DMS 273 (cell line): Measurements from ENCODE around the gene PPP4R1.
A peak's percentile ranks its signal among the peaks of the same experiment; 100 is the strongest.

Experiments
- DNase-seq: peaks from one replicate; lab custom pipeline; 2025; ENCODE audit not compliant: unreplicated experiment; lab: John Stamatoyannopoulos, UW

PPP4R1 gene

DNA sequence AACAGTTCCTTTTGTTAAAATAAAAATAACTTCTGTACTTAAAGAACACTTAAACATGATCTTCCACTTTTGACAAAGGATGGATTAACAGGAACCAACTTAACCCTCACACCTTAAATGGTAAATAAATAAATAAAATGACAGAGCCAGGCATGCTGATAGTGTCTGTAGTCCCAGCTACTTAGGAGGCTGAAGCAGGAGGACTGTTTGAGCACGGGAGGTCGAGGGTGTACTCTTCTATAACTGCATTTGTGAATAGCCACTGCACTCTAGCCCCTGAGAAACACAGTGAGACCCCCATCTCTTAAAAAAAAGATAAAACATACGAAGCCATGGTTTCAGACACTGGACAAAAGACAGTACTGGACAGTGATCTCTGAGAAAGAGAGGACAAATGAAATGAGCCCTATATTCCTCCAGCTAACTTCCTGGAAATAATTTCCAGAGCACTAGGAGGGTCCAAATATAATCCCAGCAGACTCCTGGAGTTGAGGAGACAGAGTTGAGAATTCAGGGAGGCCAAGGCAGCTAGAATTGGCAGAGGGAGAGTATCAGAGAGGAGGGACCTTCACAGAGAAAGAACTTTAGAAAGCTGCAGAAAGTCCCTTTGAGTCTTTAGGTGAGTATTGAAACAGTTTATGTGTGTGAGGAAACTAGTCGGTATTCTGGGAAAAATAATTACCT, 17.4 kb downstream of the PPP4R1 start:
- DNase-seq = no peak

DNA sequence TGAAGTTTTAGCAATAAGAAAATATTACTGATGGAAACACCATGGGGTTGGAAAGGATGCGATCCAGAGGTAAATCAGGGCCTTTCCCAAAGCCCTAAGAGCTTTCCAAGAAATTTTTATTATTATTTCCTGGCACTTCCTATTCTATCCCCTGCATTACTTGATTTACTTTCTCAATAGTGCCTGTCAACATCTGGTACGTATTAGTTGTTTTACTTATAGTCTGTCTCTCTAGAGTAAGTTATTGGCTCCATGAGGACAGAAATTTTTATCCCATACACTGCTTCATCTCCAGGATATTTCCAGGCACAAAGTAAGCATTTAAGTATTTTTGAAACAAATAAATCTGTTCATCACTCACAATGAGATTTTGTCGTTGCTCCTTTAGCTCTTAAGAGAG, 18.1 kb downstream of the PPP4R1 start:
- DNase-seq = no peak

DNA sequence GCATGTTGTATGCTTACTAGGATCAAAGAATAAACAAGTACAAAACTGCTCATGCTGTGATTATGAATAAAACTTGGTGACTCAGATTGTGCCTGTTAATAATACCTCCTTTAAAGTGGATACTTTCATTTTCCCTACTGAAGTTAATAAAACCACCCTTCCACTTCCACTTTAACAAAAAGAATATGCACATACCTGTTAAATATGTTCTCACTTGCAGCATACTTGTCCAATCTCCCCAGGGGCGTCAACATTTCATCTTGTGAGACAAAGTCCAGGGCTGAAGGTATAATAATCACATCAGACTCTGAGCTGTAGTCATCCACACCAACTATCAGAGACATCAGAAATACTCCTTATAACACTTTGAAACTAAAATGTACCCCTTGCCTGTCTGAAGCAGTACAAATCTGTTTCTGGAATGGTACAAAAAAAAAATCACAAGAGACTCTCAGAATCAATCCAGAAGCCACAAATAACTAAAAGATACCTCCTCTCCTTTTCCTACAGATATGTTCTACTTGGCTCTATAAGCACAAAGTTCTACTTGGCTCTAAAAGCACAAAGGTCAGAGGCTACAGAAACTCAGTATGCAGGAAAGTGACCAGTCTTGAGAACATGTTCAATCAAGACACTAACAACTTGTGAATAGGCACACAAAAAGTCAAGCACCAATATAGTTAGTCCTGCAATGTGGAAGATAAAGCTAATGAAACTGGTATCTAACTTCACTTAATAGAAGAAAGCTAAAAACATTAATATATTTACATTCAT, 19.3 kb downstream of the PPP4R1 start:
- DNase-seq = no peak

DNA sequence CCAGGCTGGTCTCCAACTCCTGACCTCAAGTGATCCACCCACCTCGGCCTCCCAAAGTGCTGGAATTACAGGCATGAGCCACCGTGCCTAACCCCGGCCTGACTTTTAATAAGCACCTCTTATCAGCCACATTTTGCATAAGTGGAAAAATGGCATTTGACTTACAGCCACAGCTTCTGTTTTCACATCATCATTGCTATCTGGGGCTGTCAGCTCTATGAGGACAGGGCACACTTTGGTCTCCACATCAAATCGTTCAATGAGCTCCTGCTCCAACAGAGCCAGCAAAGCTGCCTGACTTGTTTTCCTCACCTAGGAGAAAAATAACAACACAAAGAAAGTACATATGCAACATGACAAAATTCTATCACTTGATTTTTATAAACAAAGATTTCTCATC, 26.4 kb downstream of the PPP4R1 start:
- DNase-seq = no peak

DNA sequence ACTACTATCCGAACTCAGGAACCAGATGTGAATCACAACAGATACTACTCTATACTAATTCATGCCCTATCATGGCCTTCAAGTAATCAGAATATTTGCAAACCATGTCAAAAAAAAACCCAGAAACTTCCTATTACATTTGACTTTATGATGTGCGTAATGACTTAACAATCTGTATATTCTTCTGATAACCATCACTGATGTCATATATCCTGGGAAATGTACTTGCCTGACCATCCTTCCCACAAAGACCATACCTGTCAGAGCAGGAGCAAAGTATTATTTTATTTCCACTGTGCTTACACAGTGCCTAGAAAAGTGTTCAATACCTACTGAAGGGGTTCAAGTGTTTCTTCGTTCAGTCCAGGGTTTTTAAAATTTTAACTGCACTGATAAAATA, 27.5 kb downstream of the PPP4R1 start:
- no peak for DNase-seq

DNA sequence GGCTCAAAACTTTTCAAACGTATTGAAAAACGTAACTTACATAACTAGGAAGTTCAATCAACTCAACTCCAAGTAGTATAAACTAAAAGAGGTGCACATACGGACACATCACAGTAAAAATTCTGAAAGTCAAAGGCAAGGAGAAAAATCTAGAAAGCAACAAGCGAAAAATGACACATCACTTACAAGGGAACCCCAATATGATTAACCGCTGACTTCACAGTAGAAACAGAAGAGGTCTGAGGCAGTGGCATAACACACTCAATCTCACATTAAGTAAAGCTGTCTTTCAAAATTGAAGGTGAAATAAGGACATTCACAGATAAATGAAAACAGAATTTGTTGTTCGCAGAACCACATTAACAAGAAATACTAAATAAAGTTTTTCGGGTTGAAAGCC, 32.7 kb downstream of the PPP4R1 start:
- no peak for DNase-seq

DNA sequence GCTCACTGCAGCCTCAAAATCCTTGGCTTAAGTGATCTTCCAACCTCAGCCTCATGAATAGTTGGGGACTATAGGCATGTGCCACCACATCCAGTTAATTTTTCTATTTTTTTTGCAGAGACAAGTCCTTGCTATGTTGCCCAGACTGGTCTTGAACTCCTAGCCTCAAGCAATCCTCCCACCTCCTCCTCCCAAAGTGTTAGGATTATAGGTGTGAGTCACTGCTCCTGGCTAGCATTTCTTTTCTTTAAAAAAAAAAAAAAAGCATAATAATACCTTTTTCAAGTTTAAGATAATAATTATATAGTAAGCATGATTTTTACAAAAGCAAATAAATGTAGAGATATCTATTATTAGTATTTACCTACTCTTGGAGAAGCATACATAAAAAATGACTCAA, 36.1 kb downstream of the PPP4R1 start:
- no peak for DNase-seq

DNA sequence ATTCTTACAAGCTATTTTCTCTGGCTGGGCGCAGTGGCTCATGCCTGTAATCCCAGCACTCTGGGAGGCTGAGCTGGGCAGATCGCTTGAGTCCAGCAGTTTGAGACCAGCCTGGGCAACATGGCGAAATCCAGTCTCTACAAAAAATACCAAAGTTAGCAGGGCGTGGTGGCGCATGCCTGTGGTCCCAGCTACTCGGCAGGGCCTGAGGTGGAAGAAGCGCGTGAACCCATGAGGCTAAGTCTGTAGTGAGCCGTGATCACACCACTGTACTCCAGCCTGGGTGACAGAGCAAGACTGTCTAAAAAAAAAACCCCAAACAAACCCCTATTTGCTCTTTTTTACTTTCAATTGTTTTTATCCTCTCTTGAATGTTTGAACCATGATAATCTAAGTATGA, 37.0 kb downstream of the PPP4R1 start:
- DNase-seq = no peak

DNA sequence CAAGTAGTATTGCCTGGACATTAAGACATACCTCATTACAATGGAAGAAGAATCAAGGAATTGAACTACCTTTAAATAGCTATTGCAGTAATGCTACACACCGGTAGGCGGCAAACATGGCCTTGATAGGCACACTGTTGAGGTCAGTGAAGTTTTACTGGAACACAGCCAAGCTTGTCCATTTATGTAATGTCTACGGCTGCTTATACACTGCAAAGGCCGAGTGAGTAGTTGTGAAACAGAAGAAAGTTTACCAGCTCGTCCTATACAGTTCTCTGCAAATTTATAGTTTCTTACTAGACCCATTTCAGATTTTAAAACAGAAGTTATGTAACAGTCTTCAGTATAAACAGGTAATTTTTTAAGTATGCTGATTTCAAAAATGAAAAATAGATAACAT, 38.8 kb downstream of the PPP4R1 start:
- peak; percentile 41 for DNase-seq

DNA sequence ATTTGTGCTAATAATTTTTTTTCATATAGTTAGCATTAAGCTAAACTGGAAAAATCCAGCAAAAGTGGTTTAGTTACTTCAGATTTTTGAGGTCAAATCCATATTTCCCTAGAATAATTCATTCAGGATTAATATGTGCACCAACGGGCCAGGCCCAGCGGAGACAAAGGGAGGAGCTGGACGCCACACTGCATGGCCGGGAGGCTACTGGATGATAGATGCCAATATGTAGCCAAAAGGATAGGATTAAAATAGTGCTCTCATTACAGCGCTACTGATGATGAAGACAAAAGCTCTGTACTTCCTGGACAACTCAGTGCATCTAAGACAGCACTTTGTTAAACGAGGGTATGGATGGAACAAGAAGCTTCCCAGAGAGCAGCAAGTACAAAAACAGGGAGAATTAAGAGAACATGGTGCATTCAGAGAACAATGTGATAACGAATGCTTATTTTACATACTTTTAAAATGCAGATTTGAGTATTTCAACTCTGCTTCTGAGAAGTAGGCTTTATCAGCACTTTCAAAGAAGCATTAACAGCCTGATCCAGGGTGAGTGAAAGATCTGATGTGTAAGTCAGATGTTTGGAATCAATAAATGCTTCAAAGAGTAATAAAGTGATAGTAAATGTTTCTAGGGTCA, 39.8 kb downstream of the PPP4R1 start:
- no peak for DNase-seq

DNA sequence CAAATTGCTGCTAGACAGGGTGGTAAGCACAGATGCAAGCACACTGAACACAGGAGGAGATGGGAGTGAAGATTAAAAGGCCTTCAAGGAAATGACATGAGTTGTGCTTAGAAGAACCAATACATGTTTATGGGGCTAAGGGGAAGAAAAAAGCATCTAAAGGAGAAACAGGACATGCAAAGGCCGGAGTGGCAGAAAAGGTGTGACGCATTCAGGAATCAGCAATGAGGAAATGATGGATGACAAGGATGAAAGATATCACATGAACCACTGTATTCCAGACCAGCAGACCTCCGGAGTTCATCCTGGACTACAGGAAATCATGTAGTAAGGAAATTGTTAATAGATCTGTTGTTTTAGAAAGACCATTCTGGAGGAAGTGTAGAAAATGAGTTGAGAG, 42.8 kb downstream of the PPP4R1 start:
- DNase-seq = no peak

DNA sequence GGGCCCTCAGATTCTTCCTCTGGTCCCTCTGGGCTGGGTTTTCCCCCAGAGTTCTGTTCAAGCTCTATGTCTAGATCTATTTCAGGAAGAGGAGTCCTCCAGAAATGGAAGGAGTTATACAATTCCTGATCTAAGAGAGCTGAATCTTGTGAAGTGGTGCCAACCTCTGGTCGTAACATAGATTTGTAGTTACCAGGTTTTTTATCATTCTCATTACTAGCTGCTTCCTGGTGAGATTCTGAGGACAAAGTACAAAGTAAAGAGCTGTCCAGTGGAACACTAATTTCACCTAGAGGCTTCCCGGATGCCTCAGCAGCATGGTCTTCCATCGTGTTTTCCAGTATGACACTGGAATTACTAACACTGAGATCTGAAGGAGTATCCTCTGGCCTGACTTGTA, 44.1 kb downstream of the PPP4R1 start:
- no peak for DNase-seq

DNA sequence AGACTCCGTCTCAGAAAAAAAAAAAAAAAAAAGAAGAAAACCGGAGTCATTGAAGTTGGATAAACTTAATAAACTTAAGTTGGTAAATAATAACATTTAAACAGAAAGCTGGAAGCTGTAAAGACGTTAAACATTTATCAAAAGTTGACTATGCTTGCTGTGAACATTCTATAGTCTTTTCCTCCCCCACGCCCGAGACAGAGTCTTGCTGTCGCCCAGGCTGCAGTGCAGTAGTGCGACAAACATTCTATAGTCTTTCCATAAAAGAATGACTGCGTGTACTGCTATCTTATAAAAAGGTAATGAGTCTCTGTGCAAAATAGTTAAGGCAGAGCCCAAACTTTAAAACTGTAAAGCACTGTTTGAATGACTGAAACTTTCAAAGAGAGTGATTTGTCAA, 45.2 kb downstream of the PPP4R1 start:
- DNase-seq = no peak

DNA sequence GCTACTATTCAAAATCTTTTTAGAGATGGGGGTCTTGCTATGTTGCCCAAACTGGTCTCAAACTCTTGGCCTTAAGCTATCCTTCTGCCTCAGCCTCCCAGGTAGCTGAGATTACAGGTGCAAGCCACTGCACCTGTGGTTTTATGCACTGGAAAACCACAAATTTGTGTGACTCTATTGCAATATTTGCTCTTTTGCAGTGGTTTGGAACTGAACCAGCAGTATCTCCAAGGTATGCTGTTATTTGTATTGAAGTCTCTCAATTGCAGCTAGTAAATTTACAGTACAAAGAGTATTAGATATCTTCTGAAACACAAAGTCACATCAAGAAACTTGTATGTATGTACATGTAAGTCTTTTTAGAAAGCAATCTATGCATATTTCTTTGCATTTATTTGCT, 46.2 kb downstream of the PPP4R1 start:
- no peak for DNase-seq

DNA sequence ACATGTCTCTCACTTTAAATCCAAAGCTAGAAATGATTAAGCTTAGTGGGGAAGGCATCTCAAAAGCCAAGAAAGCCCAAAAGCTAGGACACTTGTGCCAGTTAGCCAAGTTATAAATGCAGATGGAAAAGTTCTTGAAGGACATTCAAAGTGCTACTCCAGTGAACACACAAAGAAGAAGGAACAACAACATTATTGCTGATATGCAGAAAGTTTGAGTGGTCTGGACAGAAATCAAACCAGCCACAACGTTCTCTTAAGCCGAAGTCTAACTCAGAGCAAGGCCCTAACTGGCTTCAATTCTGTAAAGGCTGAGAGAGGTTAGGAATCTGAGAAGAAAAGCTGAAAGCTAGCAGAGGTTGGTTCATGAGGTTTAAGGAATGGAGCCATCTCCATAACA, 49.0 kb downstream of the PPP4R1 start:
- DNase-seq = no peak

DNA sequence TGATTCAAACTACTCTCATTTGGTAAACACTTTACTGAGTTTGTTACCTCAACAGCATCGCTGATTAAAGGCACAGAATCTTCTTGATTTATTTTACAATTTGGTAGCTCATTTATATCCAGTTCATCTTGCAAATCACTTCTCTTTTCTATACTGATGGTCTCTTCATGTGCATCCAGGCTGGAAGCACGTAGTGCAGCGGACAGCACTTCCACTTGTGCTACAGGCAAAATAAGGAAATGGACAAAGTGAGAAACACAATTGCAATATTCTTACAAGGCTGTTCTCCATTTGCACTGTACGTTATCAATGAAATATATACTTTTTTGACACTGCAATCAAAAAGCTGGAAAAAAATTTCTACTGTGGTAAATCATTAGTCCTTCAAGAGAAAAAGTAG, 51.0 kb downstream of the PPP4R1 start:
- no peak for DNase-seq

DNA sequence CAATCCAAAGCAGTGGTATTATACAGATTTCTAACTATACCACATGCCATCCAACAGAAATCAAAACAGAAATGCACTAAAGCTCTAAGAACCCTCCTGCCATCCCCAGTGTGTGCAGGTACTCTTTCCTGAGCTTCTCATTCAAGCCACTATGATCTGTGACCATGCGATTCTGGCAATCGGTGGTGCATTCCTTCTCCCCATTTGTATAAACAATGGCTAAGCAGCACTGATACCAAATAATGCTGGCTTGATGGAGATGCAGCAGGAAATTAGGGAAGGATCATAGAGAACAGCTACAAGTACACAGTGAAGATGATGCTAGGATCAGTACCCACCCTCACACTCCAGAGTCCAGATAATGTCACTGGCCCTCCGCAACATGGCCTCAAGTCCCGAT, 51.8 kb downstream of the PPP4R1 start:
- DNase-seq = no peak

DNA sequence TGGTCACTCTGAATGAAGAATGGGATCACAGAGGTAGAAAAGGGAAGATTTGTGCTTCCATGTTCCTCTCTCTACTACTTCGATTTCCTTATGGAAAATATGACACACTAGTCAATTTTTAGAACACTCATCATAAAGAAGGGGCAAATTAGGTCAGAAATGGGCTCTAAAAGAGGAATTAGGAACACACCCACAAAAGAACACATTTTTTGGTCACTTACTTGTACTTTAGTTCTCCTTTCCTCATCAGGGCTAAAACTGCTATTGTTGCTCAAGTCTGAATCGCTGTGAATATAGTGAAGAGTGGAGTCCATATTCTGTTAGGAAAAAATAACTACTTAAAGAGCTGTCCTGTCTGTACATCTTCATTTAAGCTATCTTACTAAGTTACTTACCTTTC, 52.6 kb downstream of the PPP4R1 start:
- no peak for DNase-seq

DNA sequence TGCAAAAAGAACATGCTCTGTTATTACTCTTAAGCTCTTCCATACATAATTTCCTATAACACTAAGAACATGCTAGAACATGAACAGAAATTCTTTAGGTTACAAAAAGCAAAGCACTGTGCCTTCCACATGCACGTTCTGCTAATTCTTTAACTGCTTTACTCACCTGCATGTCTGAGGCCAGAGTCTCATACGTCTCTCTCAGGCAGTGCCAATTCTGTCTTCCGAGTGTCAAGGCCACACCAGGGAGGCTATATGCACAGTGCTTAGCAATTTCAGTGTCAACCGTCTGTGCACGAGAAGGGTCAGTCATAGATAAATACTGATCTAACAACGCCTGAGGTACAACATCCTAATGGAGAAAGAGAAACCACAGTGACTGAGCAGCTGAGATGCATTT, 55.1 kb downstream of the PPP4R1 start:
- no peak for DNase-seq

DNA sequence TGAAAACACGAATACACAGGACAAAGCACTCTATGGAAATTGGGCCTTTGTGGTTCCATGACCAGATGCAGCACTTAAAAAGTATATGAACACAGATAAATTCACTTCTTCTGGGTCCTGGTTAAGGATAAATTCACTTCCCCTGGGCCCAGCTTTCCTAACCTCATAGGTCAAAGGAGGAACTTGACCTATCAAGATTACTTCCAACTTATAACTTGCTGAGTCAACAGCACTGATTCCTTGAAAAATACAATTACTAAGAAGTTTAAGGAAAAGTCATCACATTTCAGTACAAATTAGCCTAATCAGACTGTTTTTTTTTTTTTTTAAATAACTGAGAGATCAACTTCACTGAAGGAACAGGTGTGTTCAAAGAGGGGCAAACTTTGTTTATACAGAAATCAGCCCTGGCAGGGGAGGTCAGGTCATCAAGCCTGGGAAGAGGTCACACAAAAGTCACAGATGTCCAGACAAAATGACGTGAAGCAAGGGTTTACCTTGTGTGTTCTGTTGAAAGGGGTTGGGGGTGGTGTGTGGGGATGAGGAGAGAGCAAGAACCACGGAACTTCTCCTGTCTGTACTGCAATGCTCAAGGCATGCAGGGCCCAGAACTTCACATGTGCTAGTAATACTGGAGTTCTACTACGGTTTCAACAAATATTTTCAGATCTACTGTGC, 55.8 kb downstream of the PPP4R1 start:
- no peak for DNase-seq

DNA sequence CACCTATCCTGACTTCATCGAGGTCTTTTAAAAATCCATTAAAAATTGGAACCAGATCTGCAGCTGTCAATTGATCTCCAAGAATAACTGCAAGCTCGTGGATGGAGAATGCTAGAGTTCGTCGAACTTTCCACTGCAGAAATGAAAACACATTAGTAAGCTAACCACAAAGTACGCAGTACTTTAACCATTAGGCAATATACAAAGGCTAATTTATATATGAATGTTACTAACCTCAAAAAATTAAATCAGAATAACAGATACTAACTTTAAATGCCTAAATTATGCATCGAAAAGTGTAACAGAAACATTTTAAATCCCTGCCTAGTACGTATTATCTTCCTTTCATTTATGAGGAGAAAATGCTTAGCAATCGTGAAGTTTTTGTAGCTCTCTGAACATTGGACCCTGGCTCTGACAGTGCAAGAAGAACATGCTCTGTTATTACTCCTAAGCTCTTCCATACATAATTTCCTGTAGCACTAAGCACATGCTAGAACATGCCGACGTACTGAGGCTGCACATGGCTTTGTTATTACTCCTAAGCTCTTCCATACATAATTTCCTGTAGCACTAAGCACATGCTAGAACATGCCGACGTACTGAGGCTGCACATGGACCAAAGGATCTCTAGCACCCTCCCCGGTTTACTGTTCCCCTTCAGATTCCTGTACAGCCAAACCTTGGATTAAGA, 57.0 kb downstream of the PPP4R1 start:
- no peak for DNase-seq
